ENCODE data around the gene AS3MT.

DNA sequence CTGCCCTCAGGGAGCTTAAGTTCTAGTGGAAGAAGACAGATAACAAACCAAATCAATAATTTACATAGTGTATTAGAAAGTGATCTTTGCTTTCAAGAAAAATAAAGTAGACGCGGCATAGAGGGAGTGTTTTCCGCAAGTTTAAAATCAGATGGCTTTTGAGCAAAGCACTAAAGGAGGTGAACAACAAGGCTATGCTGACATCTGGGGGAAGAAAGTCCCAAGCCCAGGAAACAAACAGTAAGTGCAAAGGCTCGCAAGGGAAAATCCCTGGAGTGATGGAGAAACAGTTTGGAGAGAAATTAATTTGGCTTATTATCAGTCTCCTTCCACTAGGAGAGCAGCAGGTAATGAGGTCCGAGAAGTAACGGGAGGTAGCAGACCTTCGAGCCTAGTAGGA is 46.9 kb downstream of the AS3MT start:
- TF ChIP-seq, protein P1, sequence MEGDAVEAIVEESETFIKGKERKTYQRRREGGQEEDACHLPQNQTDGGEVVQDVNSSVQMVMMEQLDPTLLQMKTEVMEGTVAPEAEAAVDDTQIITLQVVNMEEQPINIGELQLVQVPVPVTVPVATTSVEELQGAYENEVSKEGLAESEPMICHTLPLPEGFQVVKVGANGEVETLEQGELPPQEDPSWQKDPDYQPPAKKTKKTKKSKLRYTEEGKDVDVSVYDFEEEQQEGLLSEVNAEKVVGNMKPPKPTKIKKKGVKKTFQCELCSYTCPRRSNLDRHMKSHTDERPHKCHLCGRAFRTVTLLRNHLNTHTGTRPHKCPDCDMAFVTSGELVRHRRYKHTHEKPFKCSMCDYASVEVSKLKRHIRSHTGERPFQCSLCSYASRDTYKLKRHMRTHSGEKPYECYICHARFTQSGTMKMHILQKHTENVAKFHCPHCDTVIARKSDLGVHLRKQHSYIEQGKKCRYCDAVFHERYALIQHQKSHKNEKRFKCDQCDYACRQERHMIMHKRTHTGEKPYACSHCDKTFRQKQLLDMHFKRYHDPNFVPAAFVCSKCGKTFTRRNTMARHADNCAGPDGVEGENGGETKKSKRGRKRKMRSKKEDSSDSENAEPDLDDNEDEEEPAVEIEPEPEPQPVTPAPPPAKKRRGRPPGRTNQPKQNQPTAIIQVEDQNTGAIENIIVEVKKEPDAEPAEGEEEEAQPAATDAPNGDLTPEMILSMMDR (IDR thresholded peaks at IDR 0.05): no peak
- TF ChIP-seq POLR2A (IDR thresholded peaks at IDR 0.05): no peak
